ENCODE results near the gene SLC7A5. TPM values are rescaled to one million over a fixed set of nuclear protein-coding genes. Genes with fewer than 3 reads are reported as not detected.
"Not testable (repeated sequence)": the region's sequence is repeated elsewhere in the genome, so short reads cannot be mapped to it uniquely, and the experiment has no call there.

SLC7A5 gene
- total RNA-seq, 2 experiments from 2014 or later, result 73.1 to 77.1 TPM

DNA sequence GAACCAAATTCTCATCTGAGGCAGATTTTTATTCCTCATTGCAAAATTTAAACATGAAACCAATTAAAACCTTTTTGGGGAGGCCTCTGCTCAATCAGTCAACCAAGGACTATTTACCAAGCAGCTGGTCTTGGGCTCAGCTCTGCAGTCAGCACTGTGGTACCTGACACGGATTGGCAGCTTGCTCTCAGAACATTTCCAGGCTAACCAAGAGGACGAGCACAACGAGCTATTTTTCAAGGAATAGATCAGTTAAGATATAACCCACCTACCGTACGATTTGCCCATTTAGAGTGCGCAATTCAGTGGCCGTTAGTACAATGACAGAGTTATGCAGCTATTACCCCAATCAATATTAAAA, 77.1 kb downstream of the SLC7A5 start:
- Mint-ChIP-seq H3K9me3 (no peaks in the 10 kb centered on the region), H3K36me3 (ENCODE audit: low read depth) (no peaks in the 10 kb centered on the region), H3K27me3 (no peaks in the 10 kb centered on the region), H3K4me3 (no peak overlapping the region), H3K4me1 (no peaks in the 10 kb centered on the region), H3K27ac (no peak overlapping the region)
- ChIA-PET POLR2A (no interaction called here), CTCF (interaction anchor here (0.6 to 8.4 kb wide), 6 partner anchors 12 to 79 kb away, joined by 3 to 65 read pairs (median 3); no protein-coding TSS in a partner anchor)
- DNase-seq, result no peak

DNA sequence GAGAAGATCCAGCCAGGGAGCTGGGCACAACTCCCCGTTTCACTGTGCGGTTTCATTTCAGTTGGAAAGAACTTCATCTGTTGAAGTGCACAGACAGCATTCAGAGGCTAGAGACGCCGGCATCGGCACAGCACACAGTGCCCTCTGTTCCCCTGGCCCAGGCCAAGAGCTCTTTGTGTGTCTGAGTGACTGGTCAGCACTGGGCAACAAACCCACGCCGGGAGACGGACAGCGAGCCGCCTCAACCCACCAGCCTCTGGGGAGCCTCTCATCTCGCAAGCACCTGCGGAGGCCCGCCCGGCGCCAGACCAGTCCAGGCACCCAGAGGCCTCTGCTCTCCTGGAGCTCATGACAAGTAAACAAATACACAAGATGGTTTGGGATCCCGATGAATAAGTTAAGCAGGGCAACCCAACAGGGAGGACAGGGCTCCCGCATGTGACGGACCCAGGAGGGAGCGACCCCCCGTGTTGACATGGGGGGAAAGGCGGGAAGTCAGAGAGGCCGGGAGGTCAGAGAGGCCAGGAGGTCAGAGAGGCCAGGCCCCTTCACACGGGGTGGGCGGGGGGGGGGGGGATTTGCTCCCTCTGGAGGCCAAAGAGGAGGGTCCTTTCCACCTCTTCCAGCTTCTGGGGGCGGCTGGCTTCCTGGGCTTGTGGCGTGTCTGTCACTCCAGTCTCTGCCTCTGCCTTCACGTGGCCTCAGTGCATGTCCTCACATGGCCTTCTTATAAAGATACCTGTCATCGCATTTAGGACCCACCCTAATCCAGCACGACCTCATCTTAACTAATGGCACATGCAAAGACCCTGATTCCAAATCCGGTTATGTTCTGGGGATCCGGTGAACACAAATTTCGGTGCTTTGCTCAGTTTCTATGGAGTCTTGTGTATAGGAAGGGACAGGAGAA, 77.8 kb downstream of the SLC7A5 start:
- CTCF ChIA-PET, result interaction anchor here (0.6 to 8.4 kb wide), 7 partner anchors 11 to 80 kb away, joined by 3 to 65 read pairs (median 3); no protein-coding TSS in a partner anchor
- no peak overlapping the region for H3K4me3 Mint-ChIP-seq
- H3K36me3 Mint-ChIP-seq (ENCODE audit: low read depth), result no peaks in the 10 kb centered on the region
- no peak overlapping the region for H3K27ac Mint-ChIP-seq
- no peak for DNase-seq
- POLR2A ChIA-PET, result no interaction called here
- no peaks in the 10 kb centered on the region for H3K4me1 Mint-ChIP-seq
- no peaks in the 10 kb centered on the region for H3K9me3 Mint-ChIP-seq
- H3K27me3 Mint-ChIP-seq, result no peaks in the 10 kb centered on the region

DNA sequence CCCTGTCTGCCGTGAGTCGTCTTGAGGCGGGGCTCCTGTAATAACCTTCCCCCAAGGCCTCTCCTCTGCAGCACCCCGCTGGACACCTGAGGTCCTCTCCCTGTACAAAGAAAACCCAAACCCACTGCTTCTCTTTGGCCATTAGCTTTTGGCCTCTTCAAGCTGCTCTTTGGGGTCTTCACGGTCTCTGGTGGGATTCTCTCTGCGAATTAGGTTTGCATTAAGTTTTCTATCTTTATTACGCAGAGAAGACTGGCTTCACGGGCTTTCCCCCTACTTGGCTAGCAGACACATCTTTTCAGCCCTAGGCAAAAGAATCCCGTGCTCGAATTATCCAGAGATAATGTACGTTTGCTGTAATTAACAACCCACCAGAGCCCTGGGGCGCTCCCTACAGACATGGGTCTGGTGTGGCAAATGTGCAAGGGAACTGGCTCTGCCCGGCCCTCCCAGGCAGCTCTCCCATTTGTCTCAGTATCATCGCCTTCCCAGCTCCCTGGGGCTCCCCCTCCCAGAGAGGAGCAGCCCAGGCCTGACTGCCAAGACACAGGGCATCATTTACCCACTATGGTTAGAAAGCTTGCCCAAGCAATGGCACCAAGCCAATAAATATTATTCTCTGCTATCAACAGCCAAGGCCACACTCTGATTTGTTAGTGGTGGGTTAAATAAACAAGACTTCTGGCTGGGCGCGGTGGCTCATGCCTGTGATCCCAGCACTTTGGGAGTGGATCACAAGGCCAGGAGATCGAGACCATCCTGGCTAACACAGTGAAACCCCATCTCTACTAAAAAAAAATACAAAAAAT, 78.8 kb downstream of the SLC7A5 start:
- H3K36me3 Mint-ChIP-seq (ENCODE audit: low read depth), result no peaks in the 10 kb centered on the region
- no peaks in the 10 kb centered on the region for H3K9me3 Mint-ChIP-seq
- CTCF ChIA-PET, result interaction anchor here (0.6 to 8.4 kb wide), 5 partner anchors 10 to 119 kb away, joined by 3 to 65 read pairs (median 3); no protein-coding TSS in a partner anchor
- H3K27me3 Mint-ChIP-seq, result no peaks in the 10 kb centered on the region
- no peak overlapping the region for H3K27ac Mint-ChIP-seq
- no peak overlapping the region for H3K4me3 Mint-ChIP-seq
- no peak for DNase-seq
- POLR2A ChIA-PET, result no interaction called here
- no peaks in the 10 kb centered on the region for H3K4me1 Mint-ChIP-seq

- ChIA-PET POLR2A (no interaction called here), CTCF (interaction anchor here (0.7 to 8.4 kb wide), 4 partner anchors 9 to 120 kb away, joined by 3 to 65 read pairs (median 6); no protein-coding TSS in a partner anchor)
- Mint-ChIP-seq H3K27ac (no peak overlapping the region), H3K4me1 (no peaks in the 10 kb centered on the region), H3K9me3 (no peaks in the 10 kb centered on the region), H3K36me3 (ENCODE audit: low read depth) (no peaks in the 10 kb centered on the region), H3K27me3 (no peaks in the 10 kb centered on the region), H3K4me3 (no peak overlapping the region)
- DNase-seq, result no peak
Measured at GRCh38 chr16:87789437-87790291, 79.6 kb downstream of the SLC7A5 start.

- CTCF ChIA-PET, result interaction anchor here (8.4 kb wide), 1 partner anchor 9 kb away, joined by 65 read pairs; no protein-coding TSS in a partner anchor
- H3K9me3 Mint-ChIP-seq; H3K4me1 Mint-ChIP-seq; H3K4me3 Mint-ChIP-seq; H3K36me3 Mint-ChIP-seq (ENCODE audit: low read depth); POLR2A ChIA-PET; H3K27me3 Mint-ChIP-seq; DNase-seq; H3K27ac Mint-ChIP-seq: not testable (repeated sequence)
Measured at GRCh38 chr16:87788730-87789436, 80.4 kb downstream of the SLC7A5 start.

DNA sequence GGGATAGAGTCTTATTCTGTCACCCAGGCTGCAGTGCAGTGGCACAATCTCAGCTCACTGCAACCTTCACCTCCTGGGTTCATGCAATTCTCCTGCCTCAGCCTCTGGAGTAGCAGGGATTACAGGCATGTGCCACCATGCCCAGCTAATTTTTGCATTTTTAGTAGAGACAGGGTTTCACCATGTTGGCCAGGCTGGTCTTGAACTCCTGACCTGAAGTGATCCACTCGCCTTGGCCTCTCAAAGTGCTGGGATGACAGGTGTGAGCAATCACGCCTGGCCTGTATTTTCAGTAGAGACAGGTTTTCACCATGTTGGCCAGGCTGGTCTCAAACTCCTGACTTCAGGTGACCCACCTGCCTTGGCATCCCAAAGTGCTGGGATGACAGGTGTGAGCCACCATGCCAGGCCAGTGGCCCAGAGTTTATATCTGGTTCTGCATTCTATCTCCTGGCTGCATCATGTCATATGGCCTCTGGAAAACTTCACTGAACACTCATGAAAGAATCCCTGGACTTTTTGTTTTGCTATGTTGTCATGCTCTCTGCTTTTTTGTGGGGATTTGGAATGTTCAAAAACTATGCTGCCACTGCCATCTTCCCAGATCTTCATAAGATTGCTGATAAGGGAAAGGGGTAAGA, 81.7 kb downstream of the SLC7A5 start:
- H3K36me3 Mint-ChIP-seq (ENCODE audit: low read depth); DNase-seq; H3K4me1 Mint-ChIP-seq; POLR2A ChIA-PET; H3K9me3 Mint-ChIP-seq; H3K27ac Mint-ChIP-seq; H3K27me3 Mint-ChIP-seq; H3K4me3 Mint-ChIP-seq: not testable (repeated sequence)
- CTCF ChIA-PET, result interaction anchor here (8.4 kb wide), 1 partner anchor 7 kb away, joined by 65 read pairs; no protein-coding TSS in a partner anchor

GRCh38 chr16:87784812-87785211, 84.5 kb downstream of the SLC7A5 start:
- Mint-ChIP-seq H3K36me3 (ENCODE audit: low read depth) (peaks cover 9% of the 10 kb centered on the region), H3K27me3 (no peaks in the 10 kb centered on the region), H3K4me1 (peaks cover 22% of the 10 kb centered on the region), H3K9me3 (peaks cover 2% of the 10 kb centered on the region), H3K4me3 (no peak overlapping the region), H3K27ac (no peak overlapping the region)
- ChIA-PET POLR2A (no interaction called here), CTCF (interaction anchor here (0.6 to 7.7 kb wide), 2 partner anchors 15 to 86 kb away, joined by 3 to 249 read pairs; partner anchors contain the start of gene SLC7A5)
- DNase-seq, result no peak

GRCh38 chr16:87782033-87782432, 87.3 kb downstream of the SLC7A5 start:
- H3K27ac Mint-ChIP-seq, result no peak overlapping the region
- POLR2A ChIA-PET, result interaction anchor here (0.6 kb wide), 1 partner anchor 23 kb away, joined by 9 read pairs; no protein-coding TSS in a partner anchor
- CTCF ChIA-PET, result interaction anchor here (0.7 to 7.7 kb wide), 7 partner anchors 9 to 126 kb away, joined by 3 to 249 read pairs (median 15); partner anchors contain the start of gene SLC7A5

GRCh38 chr16:87780385-87780989, 88.8 kb downstream of the SLC7A5 start:
- H3K4me1 Mint-ChIP-seq, result peaks cover 48% of the 10 kb centered on the region
- peaks cover 9% of the 10 kb centered on the region for H3K36me3 Mint-ChIP-seq (ENCODE audit: low read depth)
- peak overlapping the region; percentile 60 for H3K4me3 Mint-ChIP-seq

More at GRCh38 chr16:87782033-87782432, 87.3 kb downstream of the SLC7A5 start:
- H3K36me3 Mint-ChIP-seq (ENCODE audit: low read depth), result peaks cover 9% of the 10 kb centered on the region
- H3K9me3 Mint-ChIP-seq, result peaks cover 2% of the 10 kb centered on the region
- peaks cover 45% of the 10 kb centered on the region for H3K4me1 Mint-ChIP-seq
- H3K27me3 Mint-ChIP-seq, result no peaks in the 10 kb centered on the region
- H3K4me3 Mint-ChIP-seq, result no peak overlapping the region
- no peak for DNase-seq

More at GRCh38 chr16:87780385-87780989, 88.8 kb downstream of the SLC7A5 start:
- peak; percentile 58 for DNase-seq
- ChIA-PET POLR2A (interaction anchor here (1.1 kb wide), 2 partner anchors 26 to 89 kb away, joined by 3 read pairs; partner anchors contain the start of gene SLC7A5), CTCF (interaction anchor here (0.6 to 7.7 kb wide), 17 partner anchors 10 to 385 kb away, joined by 3 to 249 read pairs (median 12); partner anchors contain the start of genes BANP and SLC7A5)
- Mint-ChIP-seq H3K27ac (peak overlapping the region; percentile 95), H3K9me3 (peaks cover 2% of the 10 kb centered on the region), H3K27me3 (no peaks in the 10 kb centered on the region)
